ENCODE measurements around the gene HMG20A. TPM values are rescaled to one million over a fixed set of nuclear protein-coding genes. Genes with fewer than 3 reads are reported as not detected.
A peak's percentile ranks its signal among the peaks of the same experiment; 100 is the strongest.

HMG20A gene
- total RNA-seq, 1 donor from 2014 or later: 46.5 TPM

DNA sequence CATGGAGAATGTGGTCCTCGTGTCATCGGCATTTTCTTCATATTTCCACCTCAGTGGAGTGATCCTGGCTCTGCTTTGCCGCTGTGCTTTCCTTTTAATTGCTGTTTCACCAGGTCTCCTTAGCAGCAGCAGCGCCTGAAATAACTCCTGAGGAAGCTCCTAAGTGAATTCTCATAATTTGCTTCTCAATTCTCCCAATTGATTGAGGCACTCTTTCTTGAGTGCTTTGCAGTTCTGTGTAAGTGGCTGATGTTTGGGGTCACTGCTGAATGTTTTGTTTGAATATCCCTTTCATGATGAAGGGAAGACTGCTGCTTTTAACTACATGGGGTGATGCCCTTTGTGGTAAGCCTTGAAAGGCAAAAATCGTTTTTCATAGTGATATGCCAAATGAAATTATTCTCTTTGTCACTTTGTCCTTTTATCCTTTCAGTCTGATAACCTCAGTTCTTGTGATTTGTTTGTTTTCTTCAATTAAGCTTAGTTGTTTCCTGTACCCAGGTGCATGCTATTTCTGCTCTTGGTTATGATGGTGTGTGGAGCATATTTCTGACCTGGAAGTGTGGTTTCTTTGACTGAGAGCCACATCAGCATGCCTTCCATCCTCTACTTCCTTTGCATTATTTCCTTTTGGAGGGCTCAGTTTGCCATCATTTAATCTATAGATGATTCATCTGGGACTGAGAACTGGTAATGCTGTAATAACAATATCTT lies 36.7 kb downstream of the HMG20A start:
- DNase-seq (ENCODE audit: low spot score): no peak
- intact Hi-C loops (cut with micrococcal nuclease): loop anchor here (5.0 kb wide), 1 partner anchor 35 kb away; the partner anchor contains the start of genes HMG20A and PEAK1
- H3K9me3 Mint-ChIP-seq: no peaks in the 10 kb centered on the region
- peak overlapping the region; percentile 2 for H3K27ac Mint-ChIP-seq
- no peak overlapping the region for H3K4me3 Mint-ChIP-seq
- H3K27me3 Mint-ChIP-seq (ENCODE audit: insufficient read depth): no peaks in the 10 kb centered on the region
- peaks cover 21% of the 10 kb centered on the region for H3K36me3 Mint-ChIP-seq (ENCODE audit: low read depth)
- peaks cover 26% of the 10 kb centered on the region for H3K4me1 Mint-ChIP-seq (ENCODE audit: low read depth)

- Mint-ChIP-seq H3K36me3 (ENCODE audit: low read depth) (peaks cover 21% of the 10 kb centered on the region), H3K27me3 (ENCODE audit: insufficient read depth) (no peaks in the 10 kb centered on the region), H3K4me3 (no peak overlapping the region), H3K4me1 (ENCODE audit: low read depth) (peaks cover 26% of the 10 kb centered on the region), H3K27ac (peak overlapping the region; percentile 2), H3K9me3 (no peaks in the 10 kb centered on the region)
- DNase-seq (ENCODE audit: low spot score): no peak
- intact Hi-C loops (cut with micrococcal nuclease): loop anchor here (5.0 kb wide), 1 partner anchor 36 kb away; the partner anchor contains the start of genes HMG20A and PEAK1
Measured at GRCh38 chr15:77457905-77458265, 37.2 kb downstream of the HMG20A start.

GRCh38 chr15:77459031-77459430 lies 38.3 kb downstream of the HMG20A start:
- intact Hi-C loops (cut with micrococcal nuclease): loop anchor here (5.0 kb wide), 1 partner anchor 37 kb away; the partner anchor contains the start of genes HMG20A and PEAK1
- Mint-ChIP-seq H3K4me1 (ENCODE audit: low read depth) (peaks cover 26% of the 10 kb centered on the region), H3K4me3 (no peak overlapping the region), H3K27ac (no peak overlapping the region), H3K9me3 (no peaks in the 10 kb centered on the region), H3K36me3 (ENCODE audit: low read depth) (peaks cover 21% of the 10 kb centered on the region), H3K27me3 (ENCODE audit: insufficient read depth) (no peaks in the 10 kb centered on the region)
- no peak for DNase-seq (ENCODE audit: low spot score)

DNA sequence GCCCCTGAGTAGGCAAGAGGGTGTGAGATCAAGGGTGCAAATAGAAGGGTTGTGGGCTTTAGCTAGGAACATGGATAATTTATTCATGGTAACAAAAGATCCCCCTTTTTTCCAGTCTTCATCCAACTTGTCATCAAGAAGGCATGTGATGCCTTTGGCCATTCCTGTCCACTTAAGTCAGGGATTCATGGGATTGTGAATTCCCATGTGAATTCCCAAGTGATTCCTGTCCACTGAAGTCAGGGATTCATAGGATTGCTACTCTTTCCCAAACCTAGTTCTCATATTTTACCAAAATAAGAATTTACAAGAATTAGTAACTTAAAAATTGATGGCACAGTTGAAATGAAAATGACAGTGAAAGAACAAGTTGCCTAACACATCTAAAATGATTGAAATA lies 40.8 kb downstream of the HMG20A start:
- Mint-ChIP-seq H3K4me3 (no peak overlapping the region), H3K4me1 (ENCODE audit: low read depth) (peaks cover 19% of the 10 kb centered on the region), H3K36me3 (ENCODE audit: low read depth) (peaks cover 23% of the 10 kb centered on the region), H3K27ac (no peak overlapping the region), H3K9me3 (no peaks in the 10 kb centered on the region), H3K27me3 (ENCODE audit: insufficient read depth) (no peaks in the 10 kb centered on the region)
- DNase-seq (ENCODE audit: low spot score): no peak
- intact Hi-C loops (cut with micrococcal nuclease): no loop called here

DNA sequence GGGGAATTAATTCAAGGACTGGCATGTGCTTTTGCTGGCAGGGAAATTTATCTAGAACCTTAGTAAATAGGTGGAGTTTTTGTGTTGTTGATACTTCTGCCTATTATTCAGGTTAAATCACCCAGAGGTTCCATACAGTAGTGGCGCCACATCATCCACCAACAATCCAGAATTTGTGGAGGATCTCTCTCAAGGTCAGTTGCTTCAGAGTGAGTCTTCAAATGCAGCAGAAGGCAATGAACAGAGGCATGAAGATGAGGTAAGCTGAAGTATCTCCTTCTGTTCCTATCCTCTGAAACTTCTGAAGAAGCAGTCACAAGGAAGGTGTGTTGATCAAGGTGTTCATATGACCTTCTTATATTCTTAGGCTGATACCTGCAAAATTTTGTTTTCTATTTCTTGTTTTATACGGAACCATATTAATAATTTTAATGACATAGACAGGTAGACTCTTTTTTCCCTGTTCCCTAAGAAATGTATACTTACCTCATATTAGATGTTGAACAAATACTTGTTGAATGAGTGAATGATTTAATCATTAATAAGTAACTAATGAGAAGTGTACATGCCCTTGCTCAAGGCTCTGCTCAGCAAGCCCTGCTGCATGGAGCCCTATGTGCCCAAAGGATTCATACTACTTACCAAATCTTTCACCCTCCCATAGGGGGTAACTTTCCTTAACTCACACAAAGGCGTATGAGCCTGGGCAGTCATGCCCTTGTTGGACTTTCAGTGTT lies 43.6 kb downstream of the HMG20A start:
- Mint-ChIP-seq H3K4me3 (no peak overlapping the region), H3K27me3 (ENCODE audit: insufficient read depth) (no peaks in the 10 kb centered on the region), H3K9me3 (no peaks in the 10 kb centered on the region), H3K4me1 (ENCODE audit: low read depth) (peaks cover 2% of the 10 kb centered on the region), H3K36me3 (ENCODE audit: low read depth) (peaks cover 35% of the 10 kb centered on the region), H3K27ac (no peak overlapping the region)
- intact Hi-C loops (cut with micrococcal nuclease): no loop called here
- DNase-seq (ENCODE audit: low spot score): no peak

DNA sequence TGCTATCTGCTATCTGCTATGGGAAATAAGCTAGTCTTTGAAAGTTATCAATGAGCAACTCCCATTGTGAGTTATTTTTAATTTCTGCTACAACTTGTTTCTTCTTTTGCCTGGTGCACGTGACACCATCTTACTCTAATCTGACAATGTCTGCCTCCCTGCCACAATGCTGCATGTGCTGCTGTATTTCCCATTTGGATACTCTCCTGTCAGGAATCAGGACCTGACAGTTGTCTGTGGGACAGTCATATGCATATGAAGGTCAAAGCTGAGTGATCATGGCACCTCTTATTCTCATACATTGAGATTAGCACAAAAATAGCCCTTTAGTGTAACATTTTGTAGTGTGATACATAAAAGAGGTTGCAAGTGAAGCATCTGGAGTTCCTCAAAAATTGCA lies 45.8 kb downstream of the HMG20A start:
- H3K4me3 Mint-ChIP-seq: no peak overlapping the region

DNA sequence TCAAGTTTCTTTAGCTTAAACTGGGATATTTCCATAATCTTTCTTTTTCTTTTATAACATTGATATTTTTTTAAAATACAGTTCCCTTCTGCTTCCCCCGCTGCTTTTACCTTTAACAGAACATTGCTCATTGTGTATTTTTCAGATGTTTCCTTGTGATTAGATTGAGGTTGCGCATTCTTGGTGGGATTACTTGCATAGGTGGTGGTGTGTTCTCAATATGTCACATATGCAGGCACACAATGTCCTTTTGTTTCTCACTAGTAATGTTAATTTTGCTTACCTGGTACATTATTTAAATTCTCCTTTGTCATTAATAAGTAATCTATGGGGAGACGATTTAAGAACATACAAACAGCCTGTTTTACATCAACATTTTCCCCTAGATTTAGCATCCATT lies 48.2 kb downstream of the HMG20A start:
- no peaks in the 10 kb centered on the region for H3K9me3 Mint-ChIP-seq
- H3K27ac Mint-ChIP-seq: no peak overlapping the region
- intact Hi-C loops (cut with micrococcal nuclease): no loop called here
- no peaks in the 10 kb centered on the region for H3K4me1 Mint-ChIP-seq (ENCODE audit: low read depth)
- no peaks in the 10 kb centered on the region for H3K27me3 Mint-ChIP-seq (ENCODE audit: insufficient read depth)
- DNase-seq (ENCODE audit: low spot score): no peak
- H3K4me3 Mint-ChIP-seq: no peak overlapping the region
- peaks cover 35% of the 10 kb centered on the region for H3K36me3 Mint-ChIP-seq (ENCODE audit: low read depth)

More for the DNA sequence above, 45.8 kb downstream of the HMG20A start:
- Mint-ChIP-seq H3K27me3 (ENCODE audit: insufficient read depth) (no peaks in the 10 kb centered on the region), H3K36me3 (ENCODE audit: low read depth) (peaks cover 26% of the 10 kb centered on the region), H3K27ac (peak overlapping the region; percentile 25), H3K4me1 (ENCODE audit: low read depth) (no peaks in the 10 kb centered on the region), H3K9me3 (no peaks in the 10 kb centered on the region)
- intact Hi-C loops (cut with micrococcal nuclease): no loop called here
- no peak for DNase-seq (ENCODE audit: low spot score)

- H3K4me3 Mint-ChIP-seq: no peak overlapping the region
- no peaks in the 10 kb centered on the region for H3K4me1 Mint-ChIP-seq (ENCODE audit: low read depth)
- no peaks in the 10 kb centered on the region for H3K27me3 Mint-ChIP-seq (ENCODE audit: insufficient read depth)
- H3K36me3 Mint-ChIP-seq (ENCODE audit: low read depth): peaks cover 38% of the 10 kb centered on the region
- intact Hi-C loops (cut with micrococcal nuclease): no loop called here
- no peak for DNase-seq (ENCODE audit: low spot score)
- no peaks in the 10 kb centered on the region for H3K9me3 Mint-ChIP-seq
- H3K27ac Mint-ChIP-seq: no peak overlapping the region
Measured at GRCh38 chr15:77470235-77470634, 49.5 kb downstream of the HMG20A start.

GRCh38 chr15:77473328-77473727 lies 52.6 kb downstream of the HMG20A start:
- intact Hi-C loops (cut with micrococcal nuclease): no loop called here
- Mint-ChIP-seq H3K36me3 (ENCODE audit: low read depth) (peaks cover 34% of the 10 kb centered on the region), H3K4me3 (no peak overlapping the region), H3K27me3 (ENCODE audit: insufficient read depth) (no peaks in the 10 kb centered on the region), H3K9me3 (no peaks in the 10 kb centered on the region), H3K4me1 (ENCODE audit: low read depth) (no peaks in the 10 kb centered on the region), H3K27ac (no peak overlapping the region)
- DNase-seq (ENCODE audit: low spot score): no peak

DNA sequence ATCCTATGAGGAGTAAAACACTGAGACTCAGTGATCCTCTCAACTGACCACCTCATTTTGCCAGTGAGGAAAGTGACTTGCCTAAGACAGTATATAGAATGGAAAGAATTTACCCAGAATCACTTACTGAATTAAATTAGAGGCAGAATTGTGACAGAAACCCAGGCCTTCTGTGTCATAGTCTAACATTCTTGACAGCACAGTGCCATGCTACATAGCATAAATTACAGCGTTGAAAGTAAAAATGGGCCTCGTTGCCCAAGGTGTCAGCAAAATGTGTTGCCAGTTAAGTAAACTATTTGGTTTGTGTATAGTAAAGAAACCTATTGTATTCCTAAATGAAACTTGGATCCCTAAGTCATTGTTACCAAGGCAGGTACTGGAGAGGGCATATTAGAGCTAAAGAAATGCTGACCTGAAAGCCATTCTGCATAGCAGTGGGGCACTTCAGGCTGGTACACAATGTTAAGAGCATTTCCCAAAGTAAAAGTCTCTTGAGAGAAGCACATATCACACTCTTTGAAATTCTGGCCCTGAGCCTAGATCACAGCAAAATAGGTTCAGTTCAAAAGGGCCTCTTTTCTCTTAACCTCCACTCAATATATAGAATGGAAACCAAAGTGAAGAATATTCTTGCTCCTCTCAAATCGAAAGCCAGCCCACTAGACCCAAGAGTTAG lies 53.8 kb downstream of the HMG20A start:
- peaks cover 34% of the 10 kb centered on the region for H3K36me3 Mint-ChIP-seq (ENCODE audit: low read depth)
- intact Hi-C loops (cut with micrococcal nuclease): no loop called here
- H3K27ac Mint-ChIP-seq: no peak overlapping the region
- H3K9me3 Mint-ChIP-seq: no peaks in the 10 kb centered on the region
- no peak overlapping the region for H3K4me3 Mint-ChIP-seq
- no peaks in the 10 kb centered on the region for H3K27me3 Mint-ChIP-seq (ENCODE audit: insufficient read depth)
- DNase-seq (ENCODE audit: low spot score): no peak
- H3K4me1 Mint-ChIP-seq (ENCODE audit: low read depth): peaks cover 10% of the 10 kb centered on the region

DNA sequence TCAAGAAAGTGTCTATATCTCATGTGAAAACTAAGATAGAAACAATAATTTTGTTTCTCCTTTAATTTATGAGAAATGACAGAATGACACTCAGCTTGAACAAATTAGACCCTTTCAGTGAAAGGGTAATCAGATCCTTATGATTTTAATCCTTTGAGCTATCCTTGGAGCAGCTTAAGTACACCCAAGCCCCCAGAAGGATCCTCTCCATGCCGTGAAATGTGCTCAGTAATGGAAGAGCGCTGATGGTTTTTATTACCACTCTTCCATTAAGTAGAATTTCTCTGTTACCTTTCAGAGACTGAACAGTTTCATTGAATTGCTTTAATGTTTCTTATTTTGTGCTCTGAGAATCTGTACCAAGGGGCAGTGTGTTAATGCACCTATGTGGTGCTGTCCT lies 54.3 kb downstream of the HMG20A start:
- peaks cover 10% of the 10 kb centered on the region for H3K4me1 Mint-ChIP-seq (ENCODE audit: low read depth)
- H3K27ac Mint-ChIP-seq: no peak overlapping the region
- DNase-seq (ENCODE audit: low spot score): no peak
- peaks cover 33% of the 10 kb centered on the region for H3K36me3 Mint-ChIP-seq (ENCODE audit: low read depth)
- H3K9me3 Mint-ChIP-seq: no peaks in the 10 kb centered on the region
- intact Hi-C loops (cut with micrococcal nuclease): no loop called here
- H3K27me3 Mint-ChIP-seq (ENCODE audit: insufficient read depth): no peaks in the 10 kb centered on the region
- H3K4me3 Mint-ChIP-seq: no peak overlapping the region

DNA sequence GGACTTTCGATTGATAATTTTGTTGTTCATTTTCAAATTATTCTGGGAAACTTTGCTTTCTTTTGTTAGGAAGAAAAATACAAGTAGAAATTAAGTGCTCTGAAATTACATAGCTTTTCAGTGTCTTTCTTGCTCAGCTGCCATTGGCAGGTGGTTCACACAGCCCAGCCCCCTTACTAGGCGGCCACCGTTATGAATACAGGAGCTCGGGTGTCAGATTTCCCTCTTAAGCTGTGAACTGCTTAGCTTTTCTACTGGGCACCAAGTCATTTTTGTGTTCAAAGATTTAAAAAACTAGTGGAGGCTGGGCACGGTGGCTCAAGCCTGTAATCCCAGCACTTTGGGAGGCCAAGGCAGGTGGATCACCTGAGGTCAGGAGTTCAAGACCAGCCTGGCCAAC lies 55.2 kb downstream of the HMG20A start:
- DNase-seq (ENCODE audit: low spot score): no peak
- Mint-ChIP-seq H3K9me3 (no peaks in the 10 kb centered on the region), H3K4me3 (no peak overlapping the region), H3K36me3 (ENCODE audit: low read depth) (peaks cover 31% of the 10 kb centered on the region), H3K27ac (no peak overlapping the region), H3K27me3 (ENCODE audit: insufficient read depth) (no peaks in the 10 kb centered on the region), H3K4me1 (ENCODE audit: low read depth) (peaks cover 10% of the 10 kb centered on the region)
- intact Hi-C loops (cut with micrococcal nuclease): no loop called here

DNA sequence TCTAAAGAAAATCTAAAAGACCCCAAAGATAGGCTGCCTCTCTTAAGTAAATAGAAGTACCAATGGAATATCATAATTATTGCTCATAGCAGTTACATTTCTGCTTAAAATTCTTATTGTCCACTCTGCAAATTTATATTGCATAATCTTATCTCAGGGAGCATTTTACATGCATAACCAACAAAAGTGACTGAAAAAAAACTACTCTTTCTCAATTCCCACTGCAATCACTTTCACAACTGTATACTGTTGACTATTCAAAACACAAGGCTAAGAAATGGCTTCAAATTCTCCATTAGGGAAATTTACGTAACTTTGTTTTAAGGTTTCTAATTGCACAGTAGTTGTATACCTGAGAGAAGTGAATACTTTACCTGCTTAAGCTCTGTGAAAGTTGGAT lies 56.3 kb downstream of the HMG20A start:
- intact Hi-C loops (cut with micrococcal nuclease): no loop called here
- peaks cover 10% of the 10 kb centered on the region for H3K4me1 Mint-ChIP-seq (ENCODE audit: low read depth)
- H3K27ac Mint-ChIP-seq: no peak overlapping the region
- H3K9me3 Mint-ChIP-seq: no peaks in the 10 kb centered on the region
- DNase-seq (ENCODE audit: low spot score): no peak
- H3K36me3 Mint-ChIP-seq (ENCODE audit: low read depth): peaks cover 32% of the 10 kb centered on the region
- H3K4me3 Mint-ChIP-seq: no peak overlapping the region
- no peaks in the 10 kb centered on the region for H3K27me3 Mint-ChIP-seq (ENCODE audit: insufficient read depth)
